ENCODE data around the gene ADH5. TPM values are rescaled to one million over a fixed set of nuclear protein-coding genes. Genes with fewer than 3 reads are reported as not detected.

ADH5 gene
- 85.8 and 99.5 TPM in 2 replicates for total RNA-seq

DNA sequence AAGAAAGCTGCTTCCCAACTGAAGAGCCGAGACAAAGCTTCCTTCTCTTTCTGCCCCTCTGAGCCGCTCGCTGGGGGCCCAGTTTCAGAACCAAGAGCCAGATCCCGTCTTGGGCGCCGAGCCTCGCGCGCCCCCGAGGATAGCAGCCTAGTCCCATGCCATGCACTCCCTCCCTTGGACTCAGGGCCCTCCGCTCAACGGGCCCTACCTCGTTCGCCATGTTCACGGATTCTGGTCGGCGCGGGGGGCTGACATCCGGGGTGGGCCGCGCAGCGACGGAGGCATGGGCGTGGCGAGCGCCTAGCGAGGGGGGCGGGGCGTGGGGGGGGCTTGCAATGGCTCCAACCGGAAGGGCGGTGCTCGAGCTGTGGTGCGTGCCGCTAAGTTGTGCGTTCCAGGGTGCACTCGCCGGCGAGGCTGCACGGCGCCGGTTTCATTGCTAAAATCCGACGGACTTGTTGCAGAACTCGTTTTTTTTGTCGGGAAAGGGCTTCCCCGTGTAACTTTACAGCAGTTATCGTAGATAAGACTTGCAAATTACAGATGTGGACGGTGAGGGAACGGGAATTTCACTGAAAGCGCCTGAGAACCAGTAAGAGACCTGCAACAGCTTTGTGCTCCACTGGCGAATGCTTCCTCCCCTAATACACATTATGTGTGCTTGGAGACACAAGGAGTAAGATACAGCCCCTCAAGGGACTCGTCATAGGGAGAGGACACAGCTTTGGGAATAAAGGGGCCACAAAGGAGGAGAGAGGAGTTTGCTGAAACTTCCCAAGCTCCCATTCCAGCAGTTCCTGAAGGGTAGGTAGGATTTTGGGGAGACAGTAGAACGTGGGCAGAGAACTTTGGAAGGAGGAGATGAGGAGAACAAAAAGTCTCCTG is at the start of gene ADH5:
ADH5 (minus strand) TSS at position 308 of the 885 bp plus-strand sequence; CDS start at position 220, 88 bp downstream.
- Histone ChIP-seq H3K4me3 (ENCODE audit: low read depth, low read length) (peak within 1 kb of the TSS; percentile 80), H3K36me3 (ENCODE audit: control insufficient read depth, insufficient read depth, low read length) (peaks cover 2% of the 10 kb centered on the region), H3K27me3 (ENCODE audit: control insufficient read depth, insufficient read depth, low read length) (no peaks in the 10 kb centered on the region)
- TF ChIP-seq, protein P1, sequence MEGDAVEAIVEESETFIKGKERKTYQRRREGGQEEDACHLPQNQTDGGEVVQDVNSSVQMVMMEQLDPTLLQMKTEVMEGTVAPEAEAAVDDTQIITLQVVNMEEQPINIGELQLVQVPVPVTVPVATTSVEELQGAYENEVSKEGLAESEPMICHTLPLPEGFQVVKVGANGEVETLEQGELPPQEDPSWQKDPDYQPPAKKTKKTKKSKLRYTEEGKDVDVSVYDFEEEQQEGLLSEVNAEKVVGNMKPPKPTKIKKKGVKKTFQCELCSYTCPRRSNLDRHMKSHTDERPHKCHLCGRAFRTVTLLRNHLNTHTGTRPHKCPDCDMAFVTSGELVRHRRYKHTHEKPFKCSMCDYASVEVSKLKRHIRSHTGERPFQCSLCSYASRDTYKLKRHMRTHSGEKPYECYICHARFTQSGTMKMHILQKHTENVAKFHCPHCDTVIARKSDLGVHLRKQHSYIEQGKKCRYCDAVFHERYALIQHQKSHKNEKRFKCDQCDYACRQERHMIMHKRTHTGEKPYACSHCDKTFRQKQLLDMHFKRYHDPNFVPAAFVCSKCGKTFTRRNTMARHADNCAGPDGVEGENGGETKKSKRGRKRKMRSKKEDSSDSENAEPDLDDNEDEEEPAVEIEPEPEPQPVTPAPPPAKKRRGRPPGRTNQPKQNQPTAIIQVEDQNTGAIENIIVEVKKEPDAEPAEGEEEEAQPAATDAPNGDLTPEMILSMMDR (IDR thresholded peaks at IDR 0.05; ENCODE audit: insufficient read depth, low read length, poor library complexity, severe bottlenecking): no peak
- DNase-seq (ENCODE audit: low read depth): peak; percentile 19

DNA sequence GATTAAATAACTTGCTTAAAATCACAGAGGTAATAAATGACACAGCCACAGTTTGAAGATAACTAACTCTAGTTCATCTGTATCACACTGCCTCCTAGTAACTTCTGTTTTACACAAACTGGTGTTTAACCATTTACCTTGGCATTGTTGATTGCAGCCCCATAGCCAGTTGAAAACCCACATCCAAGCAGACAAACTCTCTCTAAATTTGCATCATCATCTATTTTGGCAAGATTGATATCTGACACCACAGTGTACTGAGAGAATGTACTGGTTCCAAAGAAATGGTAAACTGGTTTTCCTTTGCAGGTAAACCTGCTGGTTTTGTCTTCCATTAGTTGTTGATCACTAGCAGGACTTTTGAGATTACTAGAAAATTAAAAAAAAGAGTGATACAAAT is 47.7 kb upstream of the ADH5 start:
- Histone ChIP-seq H3K27me3 (ENCODE audit: control insufficient read depth, insufficient read depth, low read length) (no peaks in the 10 kb centered on the region), H3K4me3 (ENCODE audit: low read depth, low read length) (no peak overlapping the region), H3K36me3 (ENCODE audit: control insufficient read depth, insufficient read depth, low read length) (no peaks in the 10 kb centered on the region)
- DNase-seq (ENCODE audit: low read depth): no peak
- TF ChIP-seq, protein P1 (IDR thresholded peaks at IDR 0.05; ENCODE audit: insufficient read depth, low read length, poor library complexity, severe bottlenecking): no peak

DNA sequence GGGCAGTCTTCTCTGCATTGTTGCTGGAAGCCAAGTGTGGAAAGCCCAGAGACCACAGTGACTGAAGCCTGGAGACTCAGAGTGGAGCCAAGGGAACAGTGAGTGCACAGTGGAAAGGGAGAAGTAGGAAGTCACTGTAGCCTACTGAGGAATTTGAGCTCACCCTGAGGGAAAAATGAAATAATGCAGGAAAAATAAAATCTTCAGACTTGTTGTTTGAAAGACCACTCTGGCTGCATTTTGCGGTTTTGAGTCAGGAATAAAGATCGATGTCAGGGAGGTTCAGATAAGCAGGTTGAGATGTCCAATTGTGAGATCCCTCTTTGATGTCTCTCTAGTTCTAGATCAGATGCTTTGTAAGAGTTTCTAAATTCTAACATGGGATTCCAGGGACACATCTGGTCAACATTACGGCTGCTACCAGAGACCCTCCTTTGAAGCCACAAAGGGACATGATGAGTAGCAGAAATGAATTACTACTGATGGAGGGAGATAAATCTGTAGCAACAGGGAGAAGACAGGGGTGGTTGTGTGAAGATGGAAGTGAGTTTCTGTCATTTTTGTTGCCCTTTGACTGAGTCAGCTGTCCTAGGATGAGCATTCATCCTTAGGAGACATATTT is 47.1 kb upstream of the ADH5 start:
- Histone ChIP-seq H3K4me3 (ENCODE audit: low read depth, low read length) (no peak overlapping the region), H3K27me3 (ENCODE audit: control insufficient read depth, insufficient read depth, low read length) (no peaks in the 10 kb centered on the region), H3K36me3 (ENCODE audit: control insufficient read depth, insufficient read depth, low read length) (no peaks in the 10 kb centered on the region)
- DNase-seq (ENCODE audit: low read depth): no peak
- TF ChIP-seq, protein P1 (IDR thresholded peaks at IDR 0.05; ENCODE audit: insufficient read depth, low read length, poor library complexity, severe bottlenecking): no peak

DNA sequence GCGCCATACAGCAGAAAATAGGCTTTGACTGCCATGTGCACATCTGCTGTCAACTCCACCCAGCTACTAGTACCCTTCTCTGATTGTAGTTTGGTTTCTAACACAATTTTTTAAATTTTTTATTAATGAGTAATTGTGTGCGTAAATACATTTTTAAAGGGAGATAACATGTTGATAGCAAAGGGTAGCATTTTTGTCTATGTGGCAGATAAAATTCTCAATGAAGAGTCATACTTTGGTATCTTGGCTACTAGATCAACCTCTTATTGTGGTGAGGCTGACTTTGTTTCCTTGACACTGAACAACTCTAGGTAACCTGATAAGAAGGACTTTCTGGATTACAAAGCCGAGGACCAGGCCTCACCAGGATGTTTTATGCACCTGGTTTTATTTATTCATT is 46.0 kb upstream of the ADH5 start:
- Histone ChIP-seq H3K36me3 (ENCODE audit: control insufficient read depth, insufficient read depth, low read length) (no peaks in the 10 kb centered on the region), H3K4me3 (ENCODE audit: low read depth, low read length) (no peak overlapping the region), H3K27me3 (ENCODE audit: control insufficient read depth, insufficient read depth, low read length) (no peaks in the 10 kb centered on the region)
- no peak for DNase-seq (ENCODE audit: low read depth)
- TF ChIP-seq, protein P1 (IDR thresholded peaks at IDR 0.05; ENCODE audit: insufficient read depth, low read length, poor library complexity, severe bottlenecking): no peak

DNA sequence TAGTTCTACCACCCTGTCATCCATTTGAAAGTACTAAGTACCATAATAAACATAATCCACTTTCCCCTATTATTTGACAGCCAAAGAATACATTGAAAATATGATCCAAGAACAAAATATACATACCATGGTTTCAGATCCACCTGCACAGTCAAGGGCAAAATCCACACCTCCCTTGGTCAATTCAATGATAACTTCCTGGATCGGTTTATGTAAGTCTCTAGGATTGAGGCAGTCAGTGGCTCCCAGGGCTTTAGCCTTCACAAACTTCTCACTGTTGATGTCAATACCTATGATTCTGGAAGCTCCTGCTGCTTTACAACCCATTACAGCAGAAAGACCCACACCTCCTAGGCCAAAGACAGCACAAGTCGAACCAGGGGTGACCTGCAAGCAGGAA is 42.8 kb upstream of the ADH5 start:
- no peaks in the 10 kb centered on the region for H3K36me3 ChIP-seq (ENCODE audit: control insufficient read depth, insufficient read depth, low read length)
- no peak for DNase-seq (ENCODE audit: low read depth)
- H3K27me3 ChIP-seq (ENCODE audit: control insufficient read depth, insufficient read depth, low read length): no peaks in the 10 kb centered on the region
- no peak overlapping the region for H3K4me3 ChIP-seq (ENCODE audit: low read depth, low read length)
- TF ChIP-seq, protein P1 (IDR thresholded peaks at IDR 0.05; ENCODE audit: insufficient read depth, low read length, poor library complexity, severe bottlenecking): no peak
